ENCODE measurements around the gene EBF3.

Gene EBF3

GRCh38 chr10:129914153-129914855 lies 49.8 kb downstream of the EBF3 start:
- no peak overlapping the region for H3K4me3 ChIP-seq (ENCODE audit: low read depth, low read length)
- no peak for TF ChIP-seq CTCF (IDR thresholded peaks at IDR 0.05; ENCODE audit: borderline replicate concordance, insufficient read depth, low read depth, low read length)

- no peak for TF ChIP-seq CTCF (IDR thresholded peaks at IDR 0.05; ENCODE audit: borderline replicate concordance, insufficient read depth, low read depth, low read length)
- H3K4me3 ChIP-seq (ENCODE audit: low read depth, low read length): no peak overlapping the region
Measured at GRCh38 chr10:129912986-129913695, 50.9 kb downstream of the EBF3 start.

GRCh38 chr10:129912166-129912917 lies 51.7 kb downstream of the EBF3 start:
- no peak overlapping the region for H3K4me3 ChIP-seq (ENCODE audit: low read depth, low read length)
- TF ChIP-seq CTCF (IDR thresholded peaks at IDR 0.05; ENCODE audit: borderline replicate concordance, insufficient read depth, low read depth, low read length): no peak

GRCh38 chr10:129911451-129912165 lies 52.5 kb downstream of the EBF3 start:
- no peak overlapping the region for H3K4me3 ChIP-seq (ENCODE audit: low read depth, low read length)
- TF ChIP-seq CTCF (IDR thresholded peaks at IDR 0.05; ENCODE audit: borderline replicate concordance, insufficient read depth, low read depth, low read length): no peak

- no peak for TF ChIP-seq CTCF (IDR thresholded peaks at IDR 0.05; ENCODE audit: borderline replicate concordance, insufficient read depth, low read depth, low read length)
- H3K4me3 ChIP-seq (ENCODE audit: low read depth, low read length): no peak overlapping the region
Measured at GRCh38 chr10:129910861-129911260, 53.2 kb downstream of the EBF3 start.

- no peak for TF ChIP-seq CTCF (IDR thresholded peaks at IDR 0.05; ENCODE audit: borderline replicate concordance, insufficient read depth, low read depth, low read length)
- no peak overlapping the region for H3K4me3 ChIP-seq (ENCODE audit: low read depth, low read length)
Measured at GRCh38 chr10:129909531-129910256, 54.4 kb downstream of the EBF3 start.

Data from GM12875 (cell line).